HG03196 (cell line): Measurements from ENCODE around the gene DNAJB12.
"Not testable (repeated sequence)": the region's sequence is repeated elsewhere in the genome, so short reads cannot be mapped to it uniquely, and the experiment has no call there.

Experiments
- ATAC-seq: cut with Tn5 transposase; IDR thresholded peaks from one replicate; pipeline ENCODE4 v1.9.1; 2021; ENCODE audit not compliant: unreplicated experiment

DNAJB12 gene

GRCh38 chr10:72297281-72297804 lies 57.4 kb downstream of the DNAJB12 start:
- peak; percentile 56 for ATAC-seq

- ATAC-seq: not testable (repeated sequence)
These were observed 57.9 kb downstream of the DNAJB12 start for GRCh38 chr10:72296829-72297280.

DNA sequence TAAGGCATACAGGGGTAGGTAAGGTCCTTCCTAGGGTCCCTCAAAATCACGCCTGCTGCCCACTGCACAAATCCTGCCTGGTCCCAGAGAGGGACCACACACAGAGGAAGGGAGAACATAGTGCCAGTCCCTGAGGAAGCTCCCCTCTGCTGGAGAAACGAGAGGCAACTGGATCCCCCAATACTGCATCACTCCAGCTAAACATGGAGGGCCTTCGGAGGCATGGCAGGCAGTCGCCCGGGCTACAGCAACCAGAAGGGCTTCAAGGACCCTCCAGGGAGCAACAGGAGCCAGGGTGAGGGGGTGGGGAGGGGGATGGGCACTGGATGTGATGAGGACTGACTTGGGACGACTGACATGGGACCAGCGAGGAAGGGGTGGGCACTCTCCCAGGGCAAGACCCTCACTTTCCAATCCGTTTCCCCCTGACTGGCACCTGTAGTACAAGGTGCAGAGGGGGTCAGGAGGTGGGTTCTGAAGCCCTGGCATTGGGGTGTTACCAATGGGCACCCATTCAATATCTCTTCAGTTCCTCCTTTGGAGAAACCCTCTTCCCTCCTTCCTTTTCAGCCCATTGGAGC lies 59.3 kb downstream of the DNAJB12 start:
- ATAC-seq: no peak

- ATAC-seq: no peak
These were observed 62.5 kb downstream of the DNAJB12 start for GRCh38 chr10:72292223-72292691.

GRCh38 chr10:72291019-72291532 lies 63.6 kb downstream of the DNAJB12 start:
- no peak for ATAC-seq

- no peak for ATAC-seq
These were observed 68.7 kb downstream of the DNAJB12 start for GRCh38 chr10:72285972-72286521.

DNA sequence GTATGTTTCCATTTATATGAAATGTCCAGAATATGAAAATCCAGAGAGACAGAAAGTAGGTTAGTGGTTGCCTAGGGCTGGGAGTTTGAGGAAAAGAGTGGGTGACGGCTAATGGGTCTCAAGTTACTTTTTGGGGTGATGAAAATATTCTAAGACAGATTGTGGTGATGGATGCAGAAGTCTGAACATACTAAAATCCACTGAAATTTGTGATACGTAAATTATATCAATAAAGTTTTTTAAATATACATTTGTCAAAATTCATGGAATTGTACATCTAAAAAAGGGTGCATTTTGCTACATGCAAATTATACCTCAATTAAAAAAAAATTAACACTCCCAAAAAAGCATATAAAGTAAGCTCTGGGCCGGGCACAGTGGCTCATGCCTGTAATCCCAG lies 71.6 kb downstream of the DNAJB12 start:
- no peak for ATAC-seq
